Right kidney (tissue), 9 donors: ENCODE data around the gene MLLT1.
A peak's percentile ranks its signal among the peaks of the same experiment; 100 is the strongest.
"Not testable (repeated sequence)": the region's sequence is repeated elsewhere in the genome, so short reads cannot be mapped to it uniquely, and the experiment has no call there.

Source experiments
- DNase-seq: peaks from one replicate; pipeline ENCODE4 v3.0.0-alpha.2; 2016
- long read RNA-seq, 8 donors: transcript quantifications; one replicate each; lab custom pipeline, GENCODE V29; 2026

Gene MLLT1
- long read RNA-seq, donor 1, full-length matches to known transcripts = 10 of 10 reads
- long read RNA-seq, donor 1, partial matches to known transcripts = 0 of 10 reads
- long read RNA-seq, donor 1, other reads (novel, unspliced or antisense) = 0 of 10 reads
- long read RNA-seq, donor 2, transcript MLLT1-202 (6 exons, 637 nt) = major isoform, 11 of 22 reads
- long read RNA-seq, donor 2, partial matches to known transcripts = 11 of 22 reads
- long read RNA-seq, donor 2, other reads (novel, unspliced or antisense) = 0 of 22 reads
- long read RNA-seq, donor 3, full-length matches to known transcripts = 6 of 11 reads
- long read RNA-seq, donor 3, partial matches to known transcripts = 5 of 11 reads
- long read RNA-seq, donor 3, other reads (novel, unspliced or antisense) = 0 of 11 reads
- long read RNA-seq, donor 4, full-length matches to known transcripts = 9 of 15 reads
- long read RNA-seq, donor 4, partial matches to known transcripts = 6 of 15 reads
- long read RNA-seq, donor 4, other reads (novel, unspliced or antisense) = 0 of 15 reads
- long read RNA-seq, donor 5, full-length matches to known transcripts = 11 of 16 reads
- long read RNA-seq, donor 5, partial matches to known transcripts = 5 of 16 reads
- long read RNA-seq, donor 5, other reads (novel, unspliced or antisense) = 0 of 16 reads
- long read RNA-seq, donor 6, full-length matches to known transcripts = 11 of 53 reads
- long read RNA-seq, donor 6, partial matches to known transcripts = 42 of 53 reads
- long read RNA-seq, donor 6, other reads (novel, unspliced or antisense) = 0 of 53 reads
- long read RNA-seq, donor 7 = 0 reads
- long read RNA-seq, donor 8, full-length matches to known transcripts = 8 of 13 reads
- long read RNA-seq, donor 8, partial matches to known transcripts = 5 of 13 reads
- long read RNA-seq, donor 8, other reads (novel, unspliced or antisense) = 0 of 13 reads

- peak; percentile 64 for DNase-seq
Observed at GRCh38 chr19:6279931-6280591, at the start of gene MLLT1. TSS of gene MLLT1 (minus strand) at chr19:6279975. CDS start at chr19:6279784, 191 bp downstream.

GRCh38 chr19:6326815-6327214 is 47.0 kb upstream of the MLLT1 start:
- DNase-seq = no peak

GRCh38 chr19:6325614-6326013 is 45.8 kb upstream of the MLLT1 start:
- no peak for DNase-seq

GRCh38 chr19:6324757-6325156 is 45.0 kb upstream of the MLLT1 start:
- no peak for DNase-seq

- DNase-seq = no peak
Observed at GRCh38 chr19:6322284-6322683, 42.5 kb upstream of the MLLT1 start.

GRCh38 chr19:6319376-6319775 is 39.6 kb upstream of the MLLT1 start:
- DNase-seq = no peak

- no peak for DNase-seq
Observed at GRCh38 chr19:6318772-6319171, 39.0 kb upstream of the MLLT1 start.

- not testable (repeated sequence) for DNase-seq
Observed at GRCh38 chr19:6315646-6316045, 35.9 kb upstream of the MLLT1 start.

- DNase-seq = no peak
Observed at GRCh38 chr19:6313398-6313969, 33.7 kb upstream of the MLLT1 start.

GRCh38 chr19:6312018-6312417 is 32.2 kb upstream of the MLLT1 start:
- no peak for DNase-seq

- no peak for DNase-seq
Observed at GRCh38 chr19:6298413-6298812, 18.6 kb upstream of the MLLT1 start.

GRCh38 chr19:6297202-6297601 is 17.4 kb upstream of the MLLT1 start:
- no peak for DNase-seq

GRCh38 chr19:6292006-6292405 is 12.2 kb upstream of the MLLT1 start:
- no peak for DNase-seq

GRCh38 chr19:6288737-6289136 is 9.0 kb upstream of the MLLT1 start:
- DNase-seq = no peak

- DNase-seq = no peak
Observed at GRCh38 chr19:6287269-6287885, 7.6 kb upstream of the MLLT1 start.

- DNase-seq = no peak
Observed at GRCh38 chr19:6286676-6287075, 6.9 kb upstream of the MLLT1 start.

- not testable (repeated sequence) for DNase-seq
Observed at GRCh38 chr19:6282393-6282792, 2.6 kb upstream of the MLLT1 start.

- no peak for DNase-seq
Observed at GRCh38 chr19:6279620-6279930, 200 bp downstream of the MLLT1 start.

GRCh38 chr19:6278740-6279619 is 795 bp downstream of the MLLT1 start:
- peak; percentile 48 for DNase-seq

GRCh38 chr19:6278051-6278450 is 1.7 kb downstream of the MLLT1 start:
- DNase-seq = no peak

- DNase-seq = no peak
Observed at GRCh38 chr19:6276447-6276846, 3.3 kb downstream of the MLLT1 start.
